SJSA1 (cell line): Measurements from ENCODE around the gene ATP13A1. TPM values are rescaled to one million over a fixed set of nuclear protein-coding genes. Genes with fewer than 3 reads are reported as not detected.
A peak's percentile ranks its signal among the peaks of the same experiment; 100 is the strongest.

Experiments
- DNase-seq, 2 experiments: peaks; one replicate each; pipeline ENCODE4 v3.0.0-alpha.2; 2015 to 2020; ENCODE audit warnings: low spot score in 2 of 2, low read depth in 1 of 2
- H3K27ac ChIP-seq: fragments of 250-450 bp; sonication (Bioruptor Pico); 2 replicates; pipeline ENCODE4 v1.5.1; 2020; ENCODE audit warnings: mild to moderate bottlenecking, moderate library complexity
- H3K27me3 ChIP-seq: fragments of 250-450 bp; sonication (Bioruptor Pico); replicated peaks from 2 replicates; pipeline ENCODE4 v1.5.1; 2020; ENCODE audit warnings: mild to moderate bottlenecking, moderate library complexity
- H3K36me3 ChIP-seq: fragments of 250-450 bp; sonication (Bioruptor Pico); 2 replicates; pipeline ENCODE4 v1.5.1; 2020; ENCODE audit warnings: mild to moderate bottlenecking
- H3K4me1 ChIP-seq: fragments of 250-450 bp; sonication (Bioruptor Pico); replicated peaks from 2 replicates; pipeline ENCODE4 v1.6.1; 2021; ENCODE audit warnings: mild to moderate bottlenecking
- H3K4me3 ChIP-seq: fragments of 250-450 bp; sonication (Bioruptor Pico); 2 replicates; pipeline ENCODE4 v1.5.1; 2020; ENCODE audit warnings: mild to moderate bottlenecking
- H3K9me3 ChIP-seq: fragments of 250-450 bp; sonication (Bioruptor Pico); replicated peaks from 2 replicates; pipeline ENCODE4 v1.5.1; 2020; ENCODE audit warnings: mild to moderate bottlenecking
- total RNA-seq: library from RNA; depleted of rRNA; stranded (reverse); fragments of >200 nt; shearing (Covaris generic); gene quantifications from 2 replicates; pipeline ENCODE4 v1.2.3, GENCODE V29; 2014

ATP13A1 gene
- total RNA-seq, 1 experiment from 2014 or later = 147 TPM

GRCh38 chr19:19644054-19644388 is 19.5 kb downstream of the ATP13A1 start:
- peak overlapping the region; percentile 68; the same call in 1 of the 2 replicates for H3K4me3 ChIP-seq
- peaks cover 35% of the 10 kb centered on the region for H3K36me3 ChIP-seq
- no peak overlapping the region for H3K27ac ChIP-seq
- H3K4me1 ChIP-seq = peaks cover 9% of the 10 kb centered on the region
- no peak for DNase-seq
- H3K9me3 ChIP-seq = no peaks in the 10 kb centered on the region
- no peaks in the 10 kb centered on the region for H3K27me3 ChIP-seq

- Histone ChIP-seq H3K27me3 (no peaks in the 10 kb centered on the region), H3K27ac (0 out of 2 replicates have a peak within 1 kb of the TSS, but pooled peaks have one; percentile 3), H3K36me3 (peaks cover 35% of the 10 kb centered on the region), H3K4me1 (peaks cover 9% of the 10 kb centered on the region), H3K9me3 (no peaks in the 10 kb centered on the region), H3K4me3 (peak within 1 kb of the TSS; percentile 68)
- DNase-seq = peak; percentile 69 to 74
Measured at GRCh38 chr19:19643158-19644053, 20.1 kb downstream of the ATP13A1 start, which contains the start of gene GMIP. Gene GMIP, minus strand, starts transcription at chr19:19643657. Its CDS starts 128 bp downstream, at chr19:19643529.

DNA sequence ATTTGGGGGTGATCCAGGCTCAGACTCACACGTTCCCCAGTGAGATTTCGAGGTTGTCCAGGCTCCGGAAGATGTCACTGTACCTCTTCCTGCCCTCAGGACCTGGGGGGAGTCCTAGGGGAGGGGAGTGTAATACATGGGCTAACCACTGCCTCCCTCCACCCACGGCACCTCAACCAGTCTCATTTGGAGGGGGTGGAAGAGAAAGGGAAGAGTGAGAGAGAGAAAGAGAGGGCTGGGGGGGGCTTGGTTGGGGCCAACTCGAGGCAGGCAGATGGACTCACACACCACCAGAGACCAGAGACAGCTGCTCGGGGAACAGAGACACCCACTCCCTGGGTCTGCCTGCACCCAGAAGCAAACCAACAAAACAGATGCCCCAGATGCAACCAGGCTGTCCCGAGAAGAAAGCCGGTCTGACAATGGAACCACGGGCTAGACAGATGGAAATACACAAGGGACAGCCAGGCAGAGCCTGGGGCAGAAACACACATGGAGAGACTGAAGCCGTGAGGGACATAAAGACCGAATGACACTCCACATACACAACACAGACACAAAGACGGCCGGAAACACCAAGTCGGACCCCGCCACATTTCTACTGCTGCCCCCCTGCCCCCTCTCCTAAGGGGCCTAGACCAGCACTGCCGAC is 20.8 kb downstream of the ATP13A1 start:
- H3K4me1 ChIP-seq = peaks cover 9% of the 10 kb centered on the region
- DNase-seq = peak in 1 of 2 experiments; percentile 33
- no peaks in the 10 kb centered on the region for H3K9me3 ChIP-seq
- peak overlapping the region; percentile 68 for H3K4me3 ChIP-seq
- peaks cover 32% of the 10 kb centered on the region for H3K36me3 ChIP-seq
- 0 out of 2 replicates have a peak overlapping the region, but pooled peaks have one; percentile 3 for H3K27ac ChIP-seq
- H3K27me3 ChIP-seq = no peaks in the 10 kb centered on the region

DNA sequence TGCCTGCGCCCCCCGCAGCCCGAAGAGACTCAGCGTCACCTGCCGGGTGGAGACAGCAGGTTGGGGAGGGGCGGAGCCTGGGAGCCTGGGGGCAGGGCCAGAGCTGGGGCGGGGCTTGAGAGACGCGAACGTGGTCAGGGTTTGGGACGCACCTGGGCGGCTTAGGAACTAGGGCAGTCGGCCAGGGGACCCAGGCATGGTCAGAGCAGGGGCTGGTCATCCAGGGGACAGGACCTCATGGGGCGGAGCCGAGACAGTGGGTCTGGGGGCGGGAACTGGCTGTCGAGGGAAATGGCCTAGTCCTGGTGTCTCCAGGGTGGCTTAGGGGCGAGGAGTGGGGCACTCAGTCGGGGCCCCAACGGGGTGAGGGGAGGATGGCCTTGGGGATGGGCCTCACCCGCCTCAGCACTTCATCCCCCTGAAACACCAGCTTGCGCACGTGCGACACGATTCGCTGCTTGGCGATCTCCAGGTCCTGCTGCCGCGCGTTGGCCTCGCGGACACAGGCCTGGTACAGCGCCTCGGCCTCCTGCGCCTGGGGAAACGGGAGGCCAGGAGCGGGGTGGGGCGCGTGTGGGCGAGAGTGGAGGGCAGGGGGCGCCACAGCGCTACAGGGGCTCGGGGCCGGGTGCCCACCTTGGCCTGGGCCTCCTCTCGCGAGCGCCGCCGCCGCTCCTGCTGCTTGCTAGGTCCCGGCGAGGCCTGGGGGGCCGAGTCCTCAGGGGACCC is 25.8 kb downstream of the ATP13A1 start:
- Histone ChIP-seq H3K9me3 (no peaks in the 10 kb centered on the region), H3K27me3 (no peaks in the 10 kb centered on the region), H3K4me3 (no peak overlapping the region), H3K36me3 (peaks cover 21% of the 10 kb centered on the region), H3K27ac (no peak overlapping the region), H3K4me1 (peaks cover 4% of the 10 kb centered on the region)
- DNase-seq = no peak

DNA sequence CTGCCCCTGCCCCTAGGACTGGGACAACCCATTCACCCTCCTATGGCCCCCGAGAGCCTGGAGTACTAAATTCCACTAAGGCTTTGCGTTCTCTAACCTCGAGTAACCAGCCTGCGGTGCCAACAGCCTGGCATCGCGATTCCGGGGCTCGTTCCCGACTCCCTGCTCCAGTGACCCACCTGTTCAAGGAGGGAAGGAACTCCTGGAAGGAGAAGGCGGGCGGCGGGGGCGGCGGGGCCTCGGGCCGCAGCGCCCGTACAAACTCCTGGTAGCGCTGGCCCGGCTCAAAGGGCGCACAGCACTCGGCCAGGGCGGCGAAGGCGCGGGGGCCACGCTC is 26.3 kb downstream of the ATP13A1 start:
- Histone ChIP-seq H3K4me3 (no peak overlapping the region), H3K27ac (no peak overlapping the region), H3K27me3 (no peaks in the 10 kb centered on the region), H3K4me1 (no peaks in the 10 kb centered on the region), H3K9me3 (no peaks in the 10 kb centered on the region), H3K36me3 (peaks cover 21% of the 10 kb centered on the region)
- DNase-seq = no peak

DNA sequence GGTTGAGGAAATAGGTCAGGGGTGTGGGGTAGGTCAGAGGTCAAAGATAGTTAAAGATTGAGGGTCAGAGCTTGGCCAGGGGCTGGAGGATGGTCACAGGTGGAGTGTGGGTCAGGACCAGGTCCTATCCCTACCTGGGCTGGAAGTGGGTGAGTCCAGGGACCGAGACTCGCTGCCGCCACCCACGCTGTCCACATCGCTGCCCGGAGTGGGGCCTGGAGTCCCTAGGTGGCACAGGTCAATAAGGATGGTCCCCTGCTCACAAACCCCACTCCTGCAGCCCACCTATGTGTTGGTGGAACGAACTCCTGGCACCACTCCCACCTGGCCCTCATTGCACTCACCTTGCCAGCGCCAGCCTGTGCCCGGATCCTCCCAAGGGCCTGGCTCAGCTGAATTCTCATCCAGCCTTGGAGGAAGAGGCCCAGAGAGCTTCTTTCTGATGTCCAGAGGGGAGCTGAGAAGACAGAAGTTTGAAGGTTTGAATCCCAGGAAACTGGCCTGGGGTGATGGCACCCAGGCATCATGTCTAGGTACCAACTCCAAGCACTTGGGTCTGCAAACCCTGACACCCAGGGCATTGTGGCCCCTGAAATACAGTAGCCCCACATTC is 26.8 kb downstream of the ATP13A1 start:
- DNase-seq = no peak
- no peaks in the 10 kb centered on the region for H3K27me3 ChIP-seq

GRCh38 chr19:19635313-19635702 is 28.2 kb downstream of the ATP13A1 start:
- DNase-seq = no peak
- Histone ChIP-seq H3K9me3 (no peaks in the 10 kb centered on the region), H3K36me3 (peaks cover 21% of the 10 kb centered on the region), H3K27ac (no peak overlapping the region), H3K4me3 (no peak overlapping the region), H3K4me1 (no peaks in the 10 kb centered on the region), H3K27me3 (no peaks in the 10 kb centered on the region)

More for the DNA sequence above, 26.8 kb downstream of the ATP13A1 start:
- no peaks in the 10 kb centered on the region for H3K9me3 ChIP-seq
- H3K4me1 ChIP-seq = no peaks in the 10 kb centered on the region
- H3K27ac ChIP-seq = no peak overlapping the region
- H3K36me3 ChIP-seq = peaks cover 21% of the 10 kb centered on the region
- H3K4me3 ChIP-seq = no peak overlapping the region

GRCh38 chr19:19634516-19635312 is 28.8 kb downstream of the ATP13A1 start:
- Histone ChIP-seq H3K9me3 (no peaks in the 10 kb centered on the region), H3K27ac (no peak overlapping the region), H3K36me3 (peaks cover 21% of the 10 kb centered on the region)

DNA sequence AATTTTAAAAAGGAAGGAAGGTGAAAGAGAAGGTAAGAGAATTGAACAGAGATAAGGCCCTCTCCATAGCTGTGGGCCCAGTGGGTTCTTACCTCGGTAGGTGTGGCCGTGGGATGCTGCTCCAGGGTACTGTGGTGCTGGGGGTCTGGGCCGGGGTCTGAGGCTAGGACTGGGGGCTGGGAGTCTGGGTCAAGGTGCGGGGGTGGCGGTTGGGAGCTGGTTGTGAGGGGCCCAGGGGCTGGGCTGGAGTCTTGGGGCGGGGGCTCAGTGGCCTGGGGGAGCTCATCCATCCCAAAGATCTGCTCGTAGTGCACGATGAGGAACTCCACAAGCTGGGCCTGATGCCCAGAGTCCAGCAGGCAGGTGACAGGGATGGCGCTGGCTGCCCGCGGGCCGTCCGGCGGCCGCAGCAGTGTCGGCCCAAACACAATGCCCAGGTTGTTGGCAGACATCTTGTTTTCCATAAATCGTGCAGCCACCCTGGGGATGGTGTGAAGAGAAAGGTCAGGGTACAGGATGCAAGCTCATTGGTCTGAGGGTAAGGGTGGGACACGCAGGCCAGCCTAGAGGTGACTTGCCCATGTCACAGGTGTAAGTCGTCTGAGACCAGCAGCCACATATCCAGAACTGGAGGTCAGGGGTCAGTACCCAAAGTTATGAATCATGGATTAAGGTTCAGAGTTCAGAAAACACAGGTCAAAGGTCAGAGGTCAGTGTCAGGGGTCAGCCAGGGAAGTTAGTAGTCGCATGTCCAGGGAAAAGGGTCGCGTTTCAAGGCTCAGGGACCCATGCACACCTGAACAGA is 29.6 kb downstream of the ATP13A1 start:
- no peak overlapping the region for H3K4me3 ChIP-seq
- peaks cover 21% of the 10 kb centered on the region for H3K36me3 ChIP-seq
- no peaks in the 10 kb centered on the region for H3K9me3 ChIP-seq
- no peaks in the 10 kb centered on the region for H3K4me1 ChIP-seq
- H3K27me3 ChIP-seq = no peaks in the 10 kb centered on the region
- H3K27ac ChIP-seq = no peak overlapping the region
- no peak for DNase-seq

More at GRCh38 chr19:19634516-19635312, 28.8 kb downstream of the ATP13A1 start:
- H3K4me3 ChIP-seq = no peak overlapping the region
- DNase-seq = no peak
- no peaks in the 10 kb centered on the region for H3K4me1 ChIP-seq
- H3K27me3 ChIP-seq = no peaks in the 10 kb centered on the region

GRCh38 chr19:19632661-19633060 is 30.8 kb downstream of the ATP13A1 start:
- Histone ChIP-seq H3K27me3 (no peaks in the 10 kb centered on the region), H3K4me1 (no peaks in the 10 kb centered on the region), H3K9me3 (no peaks in the 10 kb centered on the region), H3K4me3 (no peak overlapping the region), H3K36me3 (peaks cover 21% of the 10 kb centered on the region), H3K27ac (no peak overlapping the region)
- DNase-seq = no peak

DNA sequence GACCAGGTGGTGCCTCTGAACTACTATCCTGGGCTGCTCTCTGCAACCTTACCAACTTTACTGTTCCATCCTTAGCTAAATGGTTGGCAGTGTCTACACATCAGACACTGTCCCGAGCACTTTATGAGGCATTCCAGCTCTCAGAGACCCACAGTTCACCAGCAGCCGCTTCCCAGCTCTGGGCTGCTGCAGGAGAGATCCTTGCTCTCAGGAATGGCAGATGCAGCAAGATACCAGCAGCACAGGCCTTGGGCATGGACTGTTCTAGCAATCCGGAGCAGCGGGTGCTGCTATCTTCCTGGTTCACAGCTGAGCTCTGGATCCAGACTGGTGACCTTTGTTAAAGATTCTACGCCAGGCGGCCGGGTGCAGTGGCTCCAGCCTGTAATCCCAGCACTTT is 32.1 kb downstream of the ATP13A1 start:
- Histone ChIP-seq H3K27ac (no peak overlapping the region), H3K4me1 (no peaks in the 10 kb centered on the region), H3K27me3 (no peaks in the 10 kb centered on the region), H3K4me3 (no peak overlapping the region), H3K9me3 (no peaks in the 10 kb centered on the region), H3K36me3 (peaks cover 19% of the 10 kb centered on the region)
- no peak for DNase-seq

DNA sequence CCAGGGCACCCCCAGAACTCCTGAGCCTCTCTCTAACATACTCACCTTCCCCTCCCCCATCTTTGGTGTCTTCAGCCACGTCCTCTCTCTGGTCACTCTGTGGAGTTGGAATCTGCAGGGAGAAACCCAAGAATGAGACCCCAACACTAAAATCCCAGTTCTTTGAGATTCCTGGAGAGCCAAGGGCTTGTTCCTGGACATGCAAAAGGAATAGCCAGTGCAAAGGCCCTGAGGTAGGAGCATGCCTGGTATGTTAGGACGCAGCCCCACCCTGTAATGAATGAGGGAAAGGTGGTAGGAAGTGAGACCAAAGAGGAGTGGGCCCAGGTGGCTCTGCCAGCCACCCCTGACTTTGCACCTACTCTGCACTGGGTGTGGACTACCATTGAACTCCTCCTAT is 33.0 kb downstream of the ATP13A1 start:
- DNase-seq = no peak
- Histone ChIP-seq H3K4me1 (no peaks in the 10 kb centered on the region), H3K9me3 (no peaks in the 10 kb centered on the region), H3K36me3 (peaks cover 19% of the 10 kb centered on the region), H3K27ac (no peak overlapping the region), H3K27me3 (no peaks in the 10 kb centered on the region), H3K4me3 (no peak overlapping the region)
